Activated CD4-positive, alpha-beta memory T cell treated with anti-CD3 and anti-CD28 coated beads for 36 hours (primary cell): ENCODE results near the gene CNBD2. TPM values are rescaled to one million over a fixed set of nuclear protein-coding genes. Genes with fewer than 3 reads are reported as not detected.
"Not testable (repeated sequence)": the region's sequence is repeated elsewhere in the genome, so short reads cannot be mapped to it uniquely, and the experiment has no call there.

Experiments used
- CTCF ChIA-PET: fragments of 350-600 bp; sonication (Branson Sonifier 250); formaldehyde crosslinking; loops from one replicate; lab custom pipeline; 2021; ENCODE audit warnings: antibody characterized with exemption, inconsistent platforms; lab: Charles Lee
- POLR2A ChIA-PET: fragments of 350-600 bp; sonication (Branson Sonifier 250); formaldehyde crosslinking; loops from one replicate; lab custom pipeline; 2021; ENCODE audit warnings: antibody characterized with exemption; lab: Charles Lee
- DNase-seq: peaks from one replicate; pipeline ENCODE4 v3.0.0-alpha.2; 2020
- H3K27ac Mint-ChIP-seq: one replicate; pipeline ENCODE4 v1.8.0; 2021; ENCODE audit warnings: mixed read lengths
- H3K27me3 Mint-ChIP-seq: one replicate; pipeline ENCODE4 v1.8.0; 2021; ENCODE audit warnings: mixed read lengths
- H3K36me3 Mint-ChIP-seq: one replicate; pipeline ENCODE4 v1.8.0; 2021; ENCODE audit warnings: mixed read lengths
- H3K4me1 Mint-ChIP-seq: one replicate; pipeline ENCODE4 v1.8.0; 2021; ENCODE audit warnings: low read depth, mixed read lengths
- H3K4me3 Mint-ChIP-seq: one replicate; pipeline ENCODE4 v1.8.0; 2021; ENCODE audit warnings: mild to moderate bottlenecking, mixed read lengths
- H3K9me3 Mint-ChIP-seq: one replicate; pipeline ENCODE4 v1.8.0; 2021; ENCODE audit warnings: mixed read lengths
- intact Hi-C: fragments of 100-400 bp; cut with micrococcal nuclease; formaldehyde crosslinking; loops from one replicate; pipeline ENCODE4 v1.15.1; 2023
- total RNA-seq, 2 experiments: library from RNA; stranded (reverse); gene quantifications; one replicate each; pipeline ENCODE4 v1.2.3, GENCODE V29; 2021

The CNBD2 gene
- total RNA-seq, 2 experiments from 2014 or later = 4.0 to 4.2 TPM

- Mint-ChIP-seq H3K9me3 (no peaks in the 10 kb centered on the region), H3K36me3 (peaks cover 8% of the 10 kb centered on the region), H3K27ac (peak overlapping the region; percentile 99), H3K27me3 (no peaks in the 10 kb centered on the region), H3K4me3 (peak overlapping the region; percentile 100), H3K4me1 (peaks cover 14% of the 10 kb centered on the region)
- CTCF ChIA-PET = interaction anchor here (1.9 to 3.1 kb wide), 4 partner anchors 21 to 486 kb away, joined by 4 to 17 read pairs (median 8); no protein-coding TSS in a partner anchor
- POLR2A ChIA-PET = interaction anchor here (0.8 to 3.1 kb wide), 9 partner anchors 10 to 462 kb away, joined by 3 to 55 read pairs (median 8); partner anchors contain the start of genes CPNE1, PHF20, RBM12 and RBM39
- intact Hi-C loops = loop anchor here (5.0 kb wide), 1 partner anchor 350 kb away; no protein-coding TSS in a partner anchor
- DNase-seq = no peak
Observed at GRCh38 chr20:35952480-35953386, 15.7 kb upstream of the CNBD2 start.

- peaks cover 4% of the 10 kb centered on the region for H3K36me3 Mint-ChIP-seq
- no peaks in the 10 kb centered on the region for H3K27me3 Mint-ChIP-seq
- peaks cover 14% of the 10 kb centered on the region for H3K4me1 Mint-ChIP-seq
- CTCF ChIA-PET = interaction anchor here (0.6 to 3.1 kb wide), 41 partner anchors 8 to 995 kb away, joined by 3 to 23 read pairs (median 6); partner anchors contain the start of genes AAR2, CEP250, CPNE1 and DSN1
- peak overlapping the region; percentile 100 for H3K4me3 Mint-ChIP-seq
- H3K27ac Mint-ChIP-seq = peak overlapping the region; percentile 99
- DNase-seq = peak; percentile 81
- intact Hi-C loops = loop anchor here (1.0 to 5.0 kb wide), 4 partner anchors 211 to 351 kb away; partner anchors contain the start of genes CPNE1, RBM12 and RBM39
- H3K9me3 Mint-ChIP-seq = no peaks in the 10 kb centered on the region
- POLR2A ChIA-PET = interaction anchor here (0.5 to 3.1 kb wide), 34 partner anchors 11 to 860 kb away, joined by 3 to 55 read pairs (median 4); partner anchors contain the start of genes AAR2, CPNE1, DSN1 and ERGIC3
Observed at GRCh38 chr20:35953387-35954199, 14.8 kb upstream of the CNBD2 start.

- DNase-seq = peak; percentile 98
- Mint-ChIP-seq H3K36me3 (peaks cover 4% of the 10 kb centered on the region), H3K27ac (peak within 1 kb of the TSS; percentile 99), H3K27me3 (no peaks in the 10 kb centered on the region), H3K4me3 (peak within 1 kb of the TSS; percentile 100), H3K4me1 (peaks cover 14% of the 10 kb centered on the region), H3K9me3 (peaks cover 5% of the 10 kb centered on the region)
- POLR2A ChIA-PET = interaction anchor here (0.5 to 3.1 kb wide), 34 partner anchors 10 to 861 kb away, joined by 3 to 55 read pairs (median 4); partner anchors contain the start of genes AAR2, CPNE1, DSN1 and ERGIC3
- intact Hi-C loops = loop anchor here (1.0 to 5.0 kb wide), 4 partner anchors 212 to 352 kb away; partner anchors contain the start of genes CPNE1, RBM12 and RBM39
- CTCF ChIA-PET = interaction anchor here (0.6 to 3.1 kb wide), 48 partner anchors 8 to 996 kb away, joined by 3 to 23 read pairs (median 5); partner anchors contain the start of genes AAR2, CEP250, CNBD2 and CPNE1
Observed at GRCh38 chr20:35954200-35954906, 14.0 kb upstream of the CNBD2 start, which contains the start of gene SCAND1. SCAND1 (minus strand) TSS chr20:35954502; CDS start chr20:35954284, 218 bp downstream.

GRCh38 chr20:35954907-35955251 is 13.5 kb upstream of the CNBD2 start:
- peak overlapping the region; percentile 99 for H3K27ac Mint-ChIP-seq

GRCh38 chr20:35956616-35957015 is 11.8 kb upstream of the CNBD2 start:
- no peak for DNase-seq
- CTCF ChIA-PET = no interaction called here
- H3K4me3 Mint-ChIP-seq = no peak overlapping the region
- POLR2A ChIA-PET = no interaction called here
- intact Hi-C loops = no loop called here
- H3K9me3 Mint-ChIP-seq = peaks cover 9% of the 10 kb centered on the region
- peaks cover 14% of the 10 kb centered on the region for H3K4me1 Mint-ChIP-seq
- H3K27me3 Mint-ChIP-seq = no peaks in the 10 kb centered on the region
- H3K27ac Mint-ChIP-seq = no peak overlapping the region
- peaks cover 2% of the 10 kb centered on the region for H3K36me3 Mint-ChIP-seq

More at GRCh38 chr20:35954907-35955251, 13.5 kb upstream of the CNBD2 start:
- ChIA-PET POLR2A (interaction anchor here (0.6 to 3.1 kb wide), 13 partner anchors 10 to 862 kb away, joined by 3 to 55 read pairs (median 5); partner anchors contain the start of genes CPNE1, PHF20, RBM12 and RBM39), CTCF (interaction anchor here (0.8 to 3.1 kb wide), 36 partner anchors 8 to 965 kb away, joined by 3 to 23 read pairs (median 6); partner anchors contain the start of genes AAR2, CNBD2, CPNE1 and DSN1)
- peak overlapping the region; percentile 100 for H3K4me3 Mint-ChIP-seq
- intact Hi-C loops = loop anchor here (1.0 to 5.0 kb wide), 4 partner anchors 213 to 353 kb away; partner anchors contain the start of genes CPNE1, RBM12 and RBM39
- peak; percentile 46 for DNase-seq
- H3K36me3 Mint-ChIP-seq = peaks cover 4% of the 10 kb centered on the region
- H3K27me3 Mint-ChIP-seq = no peaks in the 10 kb centered on the region
- H3K4me1 Mint-ChIP-seq = peaks cover 14% of the 10 kb centered on the region
- H3K9me3 Mint-ChIP-seq = peaks cover 9% of the 10 kb centered on the region

- DNase-seq, CTCF ChIA-PET, H3K9me3 Mint-ChIP-seq, H3K4me1 Mint-ChIP-seq, H3K36me3 Mint-ChIP-seq, H3K27me3 Mint-ChIP-seq, intact Hi-C loops, POLR2A ChIA-PET, H3K27ac Mint-ChIP-seq, H3K4me3 Mint-ChIP-seq: not testable (repeated sequence)
Observed at GRCh38 chr20:35959291-35959690, 9.1 kb upstream of the CNBD2 start.

- Mint-ChIP-seq H3K9me3 (peaks cover 8% of the 10 kb centered on the region), H3K36me3 (no peaks in the 10 kb centered on the region), H3K4me1 (no peaks in the 10 kb centered on the region), H3K27ac (no peak overlapping the region), H3K27me3 (no peaks in the 10 kb centered on the region), H3K4me3 (no peak overlapping the region)
- DNase-seq = no peak
- intact Hi-C loops = no loop called here
- ChIA-PET POLR2A (no interaction called here), CTCF (interaction anchor here (1.2 to 2.3 kb wide), 2 partner anchors 9 to 29 kb away, joined by 3 to 9 read pairs; partner anchors contain the start of gene SCAND1)
Observed at GRCh38 chr20:35963878-35964277, 4.5 kb upstream of the CNBD2 start.

- ChIA-PET CTCF (interaction anchor here (1.1 to 1.2 kb wide), 2 partner anchors 14 to 169 kb away, joined by 3 read pairs; partner anchors contain the start of gene SCAND1), POLR2A (no interaction called here)
- intact Hi-C loops = no loop called here
- H3K4me1 Mint-ChIP-seq = no peaks in the 10 kb centered on the region
- no peaks in the 10 kb centered on the region for H3K27me3 Mint-ChIP-seq
- H3K27ac Mint-ChIP-seq = no peak overlapping the region
- H3K36me3 Mint-ChIP-seq = no peaks in the 10 kb centered on the region
- no peaks in the 10 kb centered on the region for H3K9me3 Mint-ChIP-seq
- no peak overlapping the region for H3K4me3 Mint-ChIP-seq
- DNase-seq = no peak
Observed at GRCh38 chr20:35968930-35969329, 540 bp downstream of the CNBD2 start.

- Mint-ChIP-seq H3K4me3 (no peak overlapping the region), H3K27ac (no peak overlapping the region), H3K9me3 (no peaks in the 10 kb centered on the region), H3K4me1 (no peaks in the 10 kb centered on the region), H3K27me3 (no peaks in the 10 kb centered on the region), H3K36me3 (no peaks in the 10 kb centered on the region)
- ChIA-PET CTCF (interaction anchor here (1.0 kb wide), 1 partner anchor 19 kb away, joined by 4 read pairs; no protein-coding TSS in a partner anchor), POLR2A (no interaction called here)
- intact Hi-C loops = no loop called here
- no peak for DNase-seq
Observed at GRCh38 chr20:35971981-35972380, 3.6 kb downstream of the CNBD2 start.

GRCh38 chr20:35972462-35972861 is 4.1 kb downstream of the CNBD2 start:
- Mint-ChIP-seq H3K4me1 (no peaks in the 10 kb centered on the region), H3K9me3 (no peaks in the 10 kb centered on the region), H3K36me3 (no peaks in the 10 kb centered on the region), H3K4me3 (no peak overlapping the region), H3K27ac (no peak overlapping the region), H3K27me3 (no peaks in the 10 kb centered on the region)
- CTCF ChIA-PET = interaction anchor here (1.0 kb wide), 1 partner anchor 19 kb away, joined by 4 read pairs; no protein-coding TSS in a partner anchor
- POLR2A ChIA-PET = no interaction called here
- intact Hi-C loops = no loop called here
- DNase-seq = no peak
